HCEC 1CT (cell line): ENCODE data around the gene FBXO24.
A peak's percentile ranks its signal among the peaks of the same experiment; 100 is the strongest.

ENCODE experiments used
- DNase-seq: peaks from one replicate; pipeline ENCODE4 v3.0.0-alpha.2; 2017

The FBXO24 gene

DNA sequence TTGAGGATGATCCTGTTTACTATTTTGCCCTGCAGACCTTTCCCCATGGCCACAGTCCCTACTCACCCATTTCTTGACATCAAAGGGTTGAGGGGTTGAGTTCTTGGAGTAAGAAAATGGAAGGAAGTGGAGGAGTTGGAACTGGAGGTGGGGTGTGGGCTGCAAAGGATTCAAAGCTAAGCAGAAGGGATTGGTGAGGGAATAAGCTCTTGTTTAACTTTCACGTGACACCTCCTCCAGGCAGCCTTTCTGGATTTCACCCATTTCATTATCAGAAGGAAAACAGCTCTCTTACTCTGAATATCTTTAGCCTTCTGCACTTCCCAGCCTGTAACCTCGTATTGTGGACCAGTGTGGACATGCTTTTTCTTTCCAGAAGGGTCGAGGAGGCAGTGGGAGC, 39.9 kb downstream of the FBXO24 start:
- no peak for DNase-seq

- peak; percentile 84 for DNase-seq
These were observed 40.6 kb downstream of the FBXO24 start for GRCh38 chr7:100626530-100627237.

GRCh38 chr7:100627238-100627549, 41.1 kb downstream of the FBXO24 start:
- DNase-seq, result no peak

DNA sequence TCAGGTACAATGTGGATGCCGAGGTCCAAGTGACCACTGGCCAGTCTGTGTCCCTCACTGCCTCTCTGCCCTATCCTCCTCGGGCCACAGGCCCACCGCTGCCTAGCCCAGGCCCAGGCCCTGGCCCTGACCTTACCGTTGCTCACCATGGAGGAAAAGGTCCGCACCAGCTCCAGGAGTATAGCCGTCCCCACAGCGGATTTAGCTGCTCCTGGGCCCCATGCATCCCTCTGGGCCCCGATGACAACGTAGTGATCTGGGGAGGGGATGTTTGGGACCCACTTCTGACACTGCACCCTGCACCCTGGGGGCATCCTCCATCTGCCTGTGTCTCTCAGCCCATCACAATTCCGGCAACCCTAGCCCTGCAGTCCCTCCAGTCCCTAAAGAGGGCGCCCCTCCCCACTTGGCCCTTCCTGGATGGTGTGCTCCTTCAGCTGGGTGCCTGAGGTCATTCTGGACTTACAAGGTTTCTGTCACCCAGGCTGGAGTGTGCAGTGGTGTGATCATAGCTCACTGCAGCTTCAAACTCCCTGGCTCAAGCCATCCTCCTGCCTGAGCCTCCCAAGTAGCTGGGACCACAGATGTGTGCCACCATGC, 43.1 kb downstream of the FBXO24 start:
- DNase-seq, result peak; percentile 38

DNA sequence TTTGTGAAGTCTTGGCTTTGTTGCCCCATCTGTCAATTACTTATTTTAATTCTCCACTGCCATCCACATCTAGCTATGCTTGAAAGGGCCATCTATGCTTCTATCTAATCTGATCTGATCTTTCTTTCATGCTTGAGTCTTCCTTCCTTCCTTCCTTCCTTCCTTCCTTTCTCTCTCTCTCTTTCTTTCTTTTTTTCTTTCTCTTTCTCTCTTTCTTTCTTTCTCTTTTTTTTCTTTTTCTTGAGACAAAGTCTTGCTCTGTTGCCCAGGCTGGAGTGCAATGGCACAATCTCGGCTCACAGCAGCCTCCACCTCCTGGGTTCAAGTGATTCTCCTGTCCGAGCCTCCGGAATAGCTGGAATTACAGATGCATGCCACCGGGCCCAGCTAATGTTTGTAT, 43.9 kb downstream of the FBXO24 start:
- DNase-seq, result no peak

DNA sequence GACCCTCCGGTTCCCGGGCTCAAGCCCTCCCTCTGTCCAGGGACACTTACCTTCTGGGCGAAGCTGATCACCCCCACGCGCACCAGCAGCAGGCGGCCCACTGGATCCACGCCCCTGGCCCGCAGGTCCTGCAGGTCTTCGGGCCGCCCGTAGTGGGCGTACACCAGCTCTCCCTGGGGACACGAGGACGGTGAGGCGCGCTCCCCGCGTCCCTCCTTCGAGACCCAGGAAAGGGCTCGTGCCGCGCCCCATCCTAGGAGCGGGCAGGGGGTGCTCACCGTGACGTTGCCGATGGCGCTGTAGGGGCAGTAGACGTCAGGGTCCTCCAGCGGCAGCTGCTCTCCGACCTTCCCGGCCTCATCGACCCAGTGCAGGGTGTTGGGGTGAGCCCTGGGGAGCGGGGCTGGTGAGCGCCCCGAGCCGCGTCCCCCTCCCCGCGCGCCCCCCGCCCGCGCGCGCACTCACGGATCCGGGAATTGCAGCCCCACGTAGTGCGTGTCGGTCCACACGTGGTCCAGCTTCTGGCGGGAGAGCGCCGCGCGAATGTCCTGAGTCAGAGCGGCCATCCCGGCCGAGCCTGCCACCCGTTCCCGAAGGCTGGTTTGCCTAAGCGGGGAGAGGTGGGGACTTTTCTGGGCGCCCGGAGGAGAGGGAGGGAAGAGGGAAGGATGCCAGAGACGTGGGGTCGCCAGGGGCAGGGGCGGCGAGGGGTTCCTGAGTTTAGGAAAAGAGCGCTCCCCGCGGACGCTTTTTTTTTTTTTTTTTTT, 47.0 kb downstream of the FBXO24 start:
- no peak for DNase-seq

DNA sequence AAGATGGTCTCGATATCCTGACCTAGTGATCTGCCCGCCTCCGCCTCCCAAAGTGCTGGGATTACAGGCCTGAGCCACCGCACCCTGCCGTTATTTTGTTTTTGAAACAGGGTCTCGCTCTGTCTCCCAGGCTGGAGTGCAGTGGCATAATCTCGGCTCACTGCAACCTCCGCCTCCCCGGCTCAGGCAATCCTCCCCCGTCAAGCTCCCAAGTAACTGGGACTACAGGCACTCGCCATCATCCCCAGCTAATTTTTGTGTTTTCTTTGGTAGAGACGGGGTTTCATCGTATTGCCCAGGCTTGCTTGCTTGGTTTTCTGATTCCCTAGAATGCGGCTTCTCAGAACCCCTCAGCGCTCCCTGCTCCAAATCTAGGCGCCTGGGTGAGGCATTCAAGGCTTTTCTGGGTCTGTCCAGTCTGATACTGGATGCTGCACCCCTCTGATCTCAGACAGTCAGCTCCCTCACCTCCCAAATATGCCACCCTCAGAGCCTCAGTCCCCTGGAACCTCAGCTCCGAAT, 53.9 kb downstream of the FBXO24 start:
- no peak for DNase-seq

DNA sequence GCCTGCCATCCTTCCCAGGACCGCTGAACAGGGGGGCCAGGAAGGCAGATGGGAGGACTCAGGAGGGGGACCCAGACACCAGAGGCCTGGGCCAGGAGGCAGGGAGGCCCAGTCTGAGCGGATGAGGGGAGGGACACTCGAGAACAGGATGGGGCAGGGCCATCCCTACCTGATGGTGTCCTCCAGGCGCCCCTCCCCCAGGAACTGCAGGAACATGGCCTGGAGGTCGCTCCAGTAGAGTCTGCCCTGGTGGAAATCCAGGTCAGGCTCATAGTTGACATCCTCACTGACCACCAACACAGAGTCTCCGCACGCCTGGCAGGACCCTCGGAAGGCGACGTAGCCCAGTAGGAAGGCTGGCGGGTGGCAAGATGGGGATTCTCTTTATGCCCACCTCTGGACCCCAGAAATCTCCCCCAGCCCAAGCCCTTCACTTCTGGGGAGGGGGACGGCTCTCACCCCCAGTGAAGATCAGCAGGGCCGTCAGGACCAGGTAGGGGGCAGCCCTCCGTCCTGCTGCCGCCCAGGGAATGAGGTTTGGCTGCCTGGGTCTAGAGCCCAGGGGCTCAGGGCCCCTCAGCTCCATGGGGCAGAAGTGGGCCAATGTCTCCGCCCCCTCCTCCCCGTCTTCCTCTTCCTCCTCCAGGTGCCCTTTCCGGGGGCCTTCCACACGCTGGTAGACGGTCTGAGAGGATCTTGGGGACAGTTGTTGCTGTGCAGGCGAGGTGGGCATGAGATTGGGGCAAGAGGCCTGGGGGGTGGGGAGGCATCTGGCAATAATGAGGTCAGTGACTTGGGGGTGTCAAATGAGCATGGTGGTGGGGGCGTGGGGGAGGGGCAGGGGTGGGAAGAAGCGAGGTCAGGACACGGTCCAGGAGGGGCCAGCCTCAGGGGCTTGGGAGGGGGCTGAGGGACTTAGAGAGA, 54.7 kb downstream of the FBXO24 start:
- no peak for DNase-seq

GRCh38 chr7:100641463-100641859, 55.3 kb downstream of the FBXO24 start, which contains the start of gene TFR2:
Gene TFR2, minus strand, starts transcription at chr7:100641552. Its CDS starts 43 bp downstream, at chr7:100641509.
- no peak for DNase-seq

GRCh38 chr7:100641860-100642533, 55.9 kb downstream of the FBXO24 start:
- no peak for DNase-seq

DNA sequence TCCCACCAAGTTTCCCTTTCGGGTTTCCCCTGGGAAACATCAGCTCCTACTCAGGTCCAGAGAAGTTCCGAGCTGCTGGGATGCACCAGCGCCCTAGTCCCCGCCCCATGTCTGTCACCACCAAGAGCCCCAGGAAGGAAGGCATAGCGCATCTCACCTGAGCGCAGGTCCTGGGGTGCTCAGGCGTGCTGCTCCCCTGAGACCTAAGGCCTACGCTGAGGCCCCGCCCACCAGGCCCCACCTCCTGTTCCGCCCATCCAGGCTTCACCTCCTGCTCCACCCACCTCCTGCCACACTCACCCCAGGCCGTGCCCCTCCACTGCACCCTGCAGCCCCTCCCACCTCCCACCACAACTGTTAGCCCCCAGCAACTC, 56.4 kb downstream of the FBXO24 start:
- DNase-seq, result no peak

- no peak for DNase-seq
These were observed 63.9 kb downstream of the FBXO24 start for GRCh38 chr7:100649826-100650565.
